Stimulated activated CD4-positive, alpha-beta T cell treated with anti-CD3 and anti-CD28 coated beads, Interleukin-1b, Interleukin-23, amount 100 ng/mL, for 4 hours (primary cell): Measurements from ENCODE around the gene NPTXR.

ENCODE experiments used
- DNase-seq, 2 donors: peaks; one replicate each; pipeline ENCODE4 v3.0.0-alpha.2; 2020; ENCODE audit warnings: low read depth in 2 of 2

NPTXR gene

GRCh38 chr22:38853196-38853651, 9.4 kb upstream of the NPTXR start:
- DNase-seq = no peak

DNA sequence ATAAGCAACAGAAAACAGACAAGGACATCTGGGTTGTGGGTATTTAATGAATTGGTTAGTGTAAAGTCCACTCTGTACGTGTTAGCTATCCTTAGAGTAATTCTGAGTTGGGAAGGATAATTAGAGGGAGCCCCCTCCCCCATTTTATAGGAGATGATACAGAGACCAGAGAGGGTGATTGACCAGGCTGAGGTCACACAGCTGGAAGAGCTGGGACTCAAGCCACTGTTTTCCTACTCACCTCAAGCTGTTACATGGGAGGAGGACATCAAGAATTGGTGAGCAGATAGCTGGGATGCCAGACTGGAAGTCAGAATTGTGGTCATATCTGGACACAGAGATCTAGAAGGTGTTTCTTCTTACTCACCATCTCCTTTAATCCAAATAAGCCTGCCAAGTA, 8.7 kb upstream of the NPTXR start:
- no peak for DNase-seq

GRCh38 chr22:38850941-38851849, 7.4 kb upstream of the NPTXR start:
- DNase-seq = no peak

- DNase-seq = no peak
Measured at GRCh38 chr22:38850399-38850798, 6.6 kb upstream of the NPTXR start.

GRCh38 chr22:38849811-38850210, 6.0 kb upstream of the NPTXR start:
- no peak for DNase-seq

- DNase-seq = no peak
Measured at GRCh38 chr22:38846412-38846811, 2.6 kb upstream of the NPTXR start.

DNA sequence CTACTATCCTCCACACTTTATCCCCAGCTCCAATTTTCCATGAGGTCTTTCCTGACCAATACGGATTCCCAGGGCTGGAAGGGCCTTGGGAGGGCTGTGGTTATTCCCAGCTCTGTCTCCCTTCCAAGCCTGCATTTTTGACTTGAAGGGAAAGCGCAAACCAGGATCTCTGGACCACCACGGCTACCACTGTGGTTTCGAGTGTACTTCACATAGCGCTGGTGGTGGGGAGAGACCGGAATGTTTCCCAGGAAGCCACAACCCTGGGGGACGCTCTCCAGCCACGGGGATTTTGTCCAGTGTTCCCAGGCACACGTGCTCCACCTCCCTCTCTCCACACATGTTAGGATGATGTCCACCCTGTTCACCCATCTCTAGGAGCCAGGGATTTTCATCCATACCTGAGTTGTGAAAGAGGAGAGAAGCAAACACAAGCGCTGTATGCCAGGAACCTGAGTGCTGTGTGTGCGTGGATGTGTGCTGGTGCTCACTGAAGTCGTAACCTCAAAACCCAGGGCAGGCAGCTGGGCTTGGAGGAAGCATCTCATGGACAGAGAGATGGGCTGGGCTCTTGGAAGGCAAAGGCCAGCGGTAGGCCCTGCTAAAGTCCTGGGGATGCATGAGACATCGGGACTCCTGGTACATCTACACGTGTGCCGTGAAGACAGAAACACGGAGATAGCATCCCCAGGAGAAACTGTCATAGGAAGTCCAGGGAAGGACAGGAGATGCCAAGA, 1.3 kb upstream of the NPTXR start:
- DNase-seq = no peak

- no peak for DNase-seq
Measured at GRCh38 chr22:38844315-38845003, 631 bp upstream of the NPTXR start.

- peak; percentile 19 to 45 for DNase-seq
Measured at GRCh38 chr22:38843201-38843656, 599 bp downstream of the NPTXR start.

DNA sequence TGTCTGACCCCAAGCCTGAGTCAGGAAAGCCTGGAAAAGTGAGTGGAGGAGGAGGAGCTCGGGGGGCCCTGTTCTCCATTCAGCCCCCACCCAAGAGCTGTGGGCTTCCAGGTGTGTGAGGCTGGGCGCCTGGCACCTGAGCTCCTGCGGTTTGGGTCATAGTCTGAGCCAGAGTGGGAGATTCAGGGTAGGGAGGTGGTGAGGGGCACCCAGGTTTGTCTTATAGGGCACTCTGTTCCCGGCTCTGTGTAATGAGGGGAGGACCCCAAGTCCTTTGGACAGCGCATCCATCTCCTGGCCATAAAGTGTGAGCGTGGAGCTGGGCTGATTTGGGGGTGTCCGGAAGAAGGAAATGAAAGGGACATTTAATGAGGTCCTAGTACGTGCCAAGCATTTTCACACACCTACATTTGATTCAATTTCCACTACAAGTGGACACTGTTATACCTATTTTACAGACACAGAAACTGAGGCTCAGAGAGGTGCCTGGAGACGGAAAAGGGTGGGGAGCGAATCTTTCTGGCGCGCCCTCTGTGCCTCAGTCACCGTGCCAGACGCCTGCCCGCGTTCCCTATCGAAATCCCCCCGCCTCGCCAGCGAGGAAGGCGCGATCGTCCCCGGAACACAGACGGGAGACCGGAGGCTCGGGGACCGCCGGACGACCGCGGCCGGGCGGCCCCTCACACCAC, 1.2 kb downstream of the NPTXR start:
- no peak for DNase-seq

- DNase-seq = no peak
Measured at GRCh38 chr22:38841635-38842034, 2.2 kb downstream of the NPTXR start.

- no peak for DNase-seq
Measured at GRCh38 chr22:38841211-38841610, 2.6 kb downstream of the NPTXR start.

- DNase-seq = no peak
Measured at GRCh38 chr22:38840129-38840528, 3.7 kb downstream of the NPTXR start.

DNA sequence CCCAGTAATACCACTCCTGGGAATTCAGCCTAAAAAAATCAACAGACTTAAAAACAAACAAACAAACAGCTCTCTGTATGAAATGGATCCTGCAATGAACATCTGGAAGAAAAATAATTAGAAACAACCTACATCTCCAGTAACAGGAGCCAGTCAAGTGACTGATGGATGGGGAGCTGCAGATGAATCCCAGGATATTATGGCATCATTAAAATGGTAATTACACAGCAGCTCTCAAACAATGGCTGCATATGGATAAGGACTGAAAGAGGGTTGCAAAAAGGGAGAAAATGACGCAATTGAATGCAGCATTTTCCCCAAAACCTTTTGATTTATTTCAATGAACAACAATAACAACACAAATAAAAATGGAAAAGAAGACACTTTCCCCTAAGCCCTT, 4.1 kb downstream of the NPTXR start:
- DNase-seq = no peak

DNA sequence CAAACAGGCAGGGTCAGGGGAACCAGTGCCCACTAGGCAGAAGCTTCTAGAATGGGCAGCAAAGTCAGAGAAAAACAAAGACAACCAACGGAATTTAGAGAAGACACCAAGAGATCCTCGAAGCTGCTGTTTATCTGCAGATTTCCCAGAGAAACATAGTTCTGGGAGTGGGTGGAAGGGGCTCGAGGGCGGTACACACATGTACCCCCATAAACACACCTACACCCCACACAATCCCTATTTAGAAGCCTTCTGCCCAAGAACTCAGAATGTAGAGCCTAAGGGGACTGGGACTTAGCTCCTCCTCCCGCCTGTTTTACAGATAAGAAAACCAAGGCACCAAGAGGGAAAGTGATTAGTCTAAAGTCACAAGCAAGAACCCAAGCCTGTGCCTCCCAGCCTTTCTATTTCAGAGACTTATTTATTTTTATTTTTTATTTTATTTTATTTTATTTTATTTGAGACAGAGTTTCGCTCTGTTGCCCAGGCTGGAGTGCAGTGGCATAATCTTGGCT, 6.4 kb downstream of the NPTXR start:
- DNase-seq = no peak

DNA sequence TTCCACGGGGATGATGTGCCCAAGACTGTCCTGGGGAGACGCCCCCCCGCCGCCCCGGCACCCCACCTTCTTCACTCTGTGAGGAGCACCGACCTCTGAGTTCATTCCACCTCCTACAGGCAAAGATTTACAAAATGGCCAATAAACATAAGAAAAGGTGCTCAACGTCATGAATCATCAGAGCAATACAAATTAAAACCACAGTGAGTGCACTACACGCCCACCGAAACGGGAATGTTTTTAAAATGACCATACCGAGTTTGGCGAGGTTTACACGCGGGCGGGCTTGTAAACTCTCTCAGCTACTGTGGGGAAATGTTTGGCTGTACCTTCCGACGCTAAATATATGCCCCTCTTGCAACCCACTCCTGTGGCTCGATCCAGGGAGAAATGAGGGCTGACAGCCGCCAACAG, 7.9 kb downstream of the NPTXR start:
- no peak for DNase-seq

DNA sequence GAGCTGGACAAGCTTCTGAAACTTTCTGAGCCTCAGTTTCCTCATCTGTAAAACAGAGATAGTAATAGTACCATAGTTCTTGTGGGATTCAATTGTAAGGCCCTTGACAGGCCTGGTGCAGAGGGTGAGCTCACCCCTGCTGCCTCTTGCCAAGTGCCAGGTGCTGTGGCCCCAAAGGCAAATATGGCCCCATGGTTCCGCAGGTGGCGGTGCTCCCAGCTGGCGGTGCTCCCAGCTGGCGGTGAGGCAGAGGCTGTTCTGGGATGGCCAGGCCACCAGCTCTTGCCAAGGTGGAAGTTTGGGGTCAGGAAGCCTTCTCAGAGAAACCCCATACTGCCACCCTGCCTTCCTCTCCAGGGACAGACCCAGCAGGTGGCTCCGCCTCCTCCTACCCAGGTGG, 8.8 kb downstream of the NPTXR start:
- no peak for DNase-seq

DNA sequence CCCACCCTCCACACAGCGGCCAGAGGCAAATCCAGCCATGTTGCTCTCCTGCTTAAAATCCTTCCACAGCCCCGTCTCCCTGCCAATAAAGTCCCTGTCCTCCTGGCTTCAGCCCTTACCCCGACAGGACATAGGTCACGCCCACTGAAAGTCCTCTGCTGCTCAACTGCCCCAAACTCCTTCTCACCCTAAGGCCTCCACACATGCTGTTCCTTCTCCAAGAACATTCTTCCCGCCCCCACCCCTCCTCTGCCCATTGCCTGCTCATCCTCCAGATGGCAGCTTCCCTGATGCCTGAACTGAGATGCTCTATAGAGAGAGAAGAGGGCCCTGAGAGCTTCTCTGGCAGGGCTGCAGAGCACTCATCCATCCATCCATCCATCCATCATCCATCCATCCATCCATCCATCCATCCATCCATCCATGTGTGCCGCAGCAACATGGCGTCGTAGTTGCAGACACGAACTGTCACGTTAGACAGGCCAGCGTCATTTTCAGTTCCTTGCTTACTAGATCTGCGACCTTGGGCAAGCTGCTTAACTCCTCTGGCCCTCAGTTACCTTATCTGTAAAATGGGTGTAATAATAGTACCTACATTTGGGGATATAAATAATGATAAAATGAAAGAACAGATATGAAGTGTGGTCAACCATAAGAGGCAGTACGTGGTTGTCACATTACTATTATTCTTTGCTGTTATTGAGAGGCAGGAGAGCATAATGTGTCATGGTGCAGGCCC, 9.4 kb downstream of the NPTXR start:
- DNase-seq = no peak

DNA sequence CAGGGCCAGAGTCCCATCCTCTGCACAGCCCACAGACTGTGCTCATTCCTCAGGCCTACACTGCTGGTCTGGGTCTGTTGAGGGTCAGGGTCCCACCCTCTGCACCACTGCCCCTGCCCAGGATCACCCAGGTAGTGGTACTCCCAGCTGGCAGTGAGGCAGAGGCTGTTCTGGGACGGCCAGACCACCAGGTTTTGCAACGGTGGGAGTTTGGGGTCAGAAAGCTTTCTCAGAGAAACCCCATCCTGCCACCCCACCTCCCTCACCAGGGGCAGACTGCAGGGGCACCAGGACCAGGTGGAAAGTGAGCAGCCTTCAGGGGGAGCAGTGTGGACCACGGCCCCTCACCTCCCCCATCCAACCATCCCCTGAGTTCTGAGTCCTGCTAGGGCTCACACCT, 10.8 kb downstream of the NPTXR start:
- DNase-seq = no peak
